CD4-positive, CD25-positive, alpha-beta regulatory T cell (primary cell): Measurements from ENCODE around the gene ZBTB40. TPM values are rescaled to one million over a fixed set of nuclear protein-coding genes. Genes with fewer than 3 reads are reported as not detected.

Experiments used
- ATAC-seq, 2 donors: fragments of 150-1000 bp; cut with Tn5 transposase; one replicate each; pipeline ENCODE4 v1.10.0; 2021; ENCODE audit warnings: low read depth in 2 of 2, moderate number of reproducible peaks in 2 of 2, moderate library complexity in 1 of 2
- DNase-seq, 3 donors: peaks; one replicate each; pipeline versions ENCODE4 v3.0.0 to v3.0.0-alpha.2; 2012 to 2022; ENCODE audit warnings: mixed read lengths in 1 of 3
- H3K27ac ChIP-seq: one replicate; pipeline ENCODE4 v1.7.0; 2013; ENCODE audit warnings: mild to moderate bottlenecking, low read length; ENCODE audit not compliant: insufficient read depth, poor library complexity, severe bottlenecking
- H3K27me3 ChIP-seq: one replicate; pipeline ENCODE4 v1.7.0; 2013; ENCODE audit warnings: low read length; ENCODE audit not compliant: control insufficient read depth, insufficient read depth
- H3K36me3 ChIP-seq: one replicate; pipeline ENCODE4 v1.7.0; 2013; ENCODE audit warnings: mild to moderate bottlenecking, low read length, moderate library complexity; ENCODE audit not compliant: control insufficient read depth, insufficient read depth
- H3K4me1 ChIP-seq: 2 replicates; pipeline ENCODE4 v1.7.0; 2013; ENCODE audit warnings: mild to moderate bottlenecking, low read length; ENCODE audit not compliant: insufficient read depth, control insufficient read depth, poor library complexity, severe bottlenecking
- H3K4me3 ChIP-seq: one replicate; pipeline ENCODE4 v1.7.0; 2013; ENCODE audit warnings: low read depth, mild to moderate bottlenecking, low read length, moderate library complexity
- H3K9me3 ChIP-seq, 2 experiments: 1 replicate in 1 of 2; 2 replicates in 1 of 2; pipeline ENCODE4 v1.7.0; 2013; ENCODE audit warnings: low read length in 2 of 2, mild to moderate bottlenecking in 1 of 2, moderate library complexity in 1 of 2; ENCODE audit not compliant: control insufficient read depth in 2 of 2
- H3K27ac Mint-ChIP-seq, 3 donors: one replicate each; pipeline ENCODE4 v1.8.0; 2020 to 2022; ENCODE audit warnings: mild to moderate bottlenecking in 3 of 3, mixed read lengths in 3 of 3, moderate library complexity in 2 of 3
- H3K27me3 Mint-ChIP-seq: one replicate; pipeline ENCODE4 v1.8.0; 2022; ENCODE audit warnings: mild to moderate bottlenecking, mixed read lengths
- H3K36me3 Mint-ChIP-seq: one replicate; pipeline ENCODE4 v1.8.0; 2020; ENCODE audit warnings: mixed read lengths
- H3K4me1 Mint-ChIP-seq, 4 donors: one replicate each; pipeline ENCODE4 v1.8.0; 2020 to 2022; ENCODE audit warnings: mixed read lengths in 4 of 4, mild to moderate bottlenecking in 1 of 4
- H3K4me3 Mint-ChIP-seq, 4 donors: one replicate each; pipeline ENCODE4 v1.8.0; 2020 to 2022; ENCODE audit warnings: mild to moderate bottlenecking in 4 of 4, mixed read lengths in 4 of 4, moderate library complexity in 3 of 4
- H3K9me3 Mint-ChIP-seq, 7 donors: one replicate each; pipeline ENCODE4 v1.8.0; 2020 to 2022; ENCODE audit warnings: mixed read lengths in 7 of 7, mild to moderate bottlenecking in 3 of 7, moderate library complexity in 2 of 7
- polyA plus RNA-seq, 4 donors: library from polyadenylated mRNA; unstranded; fragments of 300-500 nt; fragmentation: Illumina TruSeq; gene quantifications; one replicate each; pipeline ENCODE4 v1.2.3, GENCODE V29; 2021
- total RNA-seq: library from RNA; stranded (reverse); gene quantifications from one replicate; pipeline ENCODE4 v1.2.3, GENCODE V29; 2022

The ZBTB40 gene, protein sequence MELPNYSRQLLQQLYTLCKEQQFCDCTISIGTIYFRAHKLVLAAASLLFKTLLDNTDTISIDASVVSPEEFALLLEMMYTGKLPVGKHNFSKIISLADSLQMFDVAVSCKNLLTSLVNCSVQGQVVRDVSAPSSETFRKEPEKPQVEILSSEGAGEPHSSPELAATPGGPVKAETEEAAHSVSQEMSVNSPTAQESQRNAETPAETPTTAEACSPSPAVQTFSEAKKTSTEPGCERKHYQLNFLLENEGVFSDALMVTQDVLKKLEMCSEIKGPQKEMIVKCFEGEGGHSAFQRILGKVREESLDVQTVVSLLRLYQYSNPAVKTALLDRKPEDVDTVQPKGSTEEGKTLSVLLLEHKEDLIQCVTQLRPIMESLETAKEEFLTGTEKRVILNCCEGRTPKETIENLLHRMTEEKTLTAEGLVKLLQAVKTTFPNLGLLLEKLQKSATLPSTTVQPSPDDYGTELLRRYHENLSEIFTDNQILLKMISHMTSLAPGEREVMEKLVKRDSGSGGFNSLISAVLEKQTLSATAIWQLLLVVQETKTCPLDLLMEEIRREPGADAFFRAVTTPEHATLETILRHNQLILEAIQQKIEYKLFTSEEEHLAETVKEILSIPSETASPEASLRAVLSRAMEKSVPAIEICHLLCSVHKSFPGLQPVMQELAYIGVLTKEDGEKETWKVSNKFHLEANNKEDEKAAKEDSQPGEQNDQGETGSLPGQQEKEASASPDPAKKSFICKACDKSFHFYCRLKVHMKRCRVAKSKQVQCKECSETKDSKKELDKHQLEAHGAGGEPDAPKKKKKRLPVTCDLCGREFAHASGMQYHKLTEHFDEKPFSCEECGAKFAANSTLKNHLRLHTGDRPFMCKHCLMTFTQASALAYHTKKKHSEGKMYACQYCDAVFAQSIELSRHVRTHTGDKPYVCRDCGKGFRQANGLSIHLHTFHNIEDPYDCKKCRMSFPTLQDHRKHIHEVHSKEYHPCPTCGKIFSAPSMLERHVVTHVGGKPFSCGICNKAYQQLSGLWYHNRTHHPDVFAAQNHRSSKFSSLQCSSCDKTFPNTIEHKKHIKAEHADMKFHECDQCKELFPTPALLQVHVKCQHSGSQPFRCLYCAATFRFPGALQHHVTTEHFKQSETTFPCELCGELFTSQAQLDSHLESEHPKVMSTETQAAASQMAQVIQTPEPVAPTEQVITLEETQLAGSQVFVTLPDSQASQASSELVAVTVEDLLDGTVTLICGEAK
- total RNA-seq (45.4 TPM), polyA plus RNA-seq (1 to 10 TPM; 2.9 to 4.3 (median 3.7) TPM)

DNA sequence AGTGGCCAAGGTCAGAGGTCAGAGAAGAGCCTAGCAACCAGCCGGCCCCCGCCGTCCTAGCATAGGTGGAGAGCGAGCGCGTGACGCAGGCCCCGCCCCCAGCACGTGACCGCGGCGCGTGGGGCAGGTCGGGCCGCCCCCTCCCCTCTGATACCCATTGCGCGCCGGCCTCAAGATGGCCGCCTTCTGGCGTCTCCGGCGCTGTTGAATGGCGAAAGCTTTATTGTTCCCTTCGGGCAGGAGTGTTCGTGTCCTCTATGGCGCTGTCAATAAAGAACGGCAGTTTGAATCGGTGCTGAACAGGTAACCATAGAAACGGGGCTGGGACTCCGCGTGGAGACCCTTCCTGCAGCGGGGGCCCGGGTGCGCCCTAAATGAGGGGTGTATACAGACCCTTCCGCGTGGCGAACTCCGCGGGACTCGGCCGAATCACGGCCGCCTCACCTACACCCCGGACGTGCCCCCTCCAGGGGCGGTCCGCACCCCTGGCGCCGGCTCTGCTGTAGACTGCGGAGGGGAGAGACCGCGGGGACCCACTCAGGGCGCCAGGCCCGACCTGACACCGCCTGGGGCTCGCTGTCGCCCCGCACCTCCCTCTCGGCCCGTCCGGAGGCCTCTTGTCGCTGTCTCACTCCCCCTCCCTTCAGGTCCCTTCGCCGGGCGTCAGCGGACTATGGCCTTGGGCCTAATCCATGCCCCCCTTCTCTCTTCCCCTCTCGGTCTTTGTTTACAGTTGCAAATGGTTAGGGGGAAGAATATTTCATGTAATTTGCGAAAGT is at the start of gene ZBTB40:
Gene ZBTB40, plus strand, starts transcription at position 150 of the 779 bp plus-strand sequence. CDS start 38,098 bp downstream, outside the sequence.
- H3K27ac Mint-ChIP-seq: peak within 1 kb of the TSS; percentile 81 to 95 (median 91)
- H3K4me3 Mint-ChIP-seq: peak within 1 kb of the TSS; percentile 92 to 97 (median 96)
- peaks cover 8% of the 10 kb centered on the region for H3K36me3 Mint-ChIP-seq
- peaks cover 13% of the 10 kb centered on the region for H3K27me3 Mint-ChIP-seq
- peak; percentile 94 to 95 for ATAC-seq
- peak; percentile 88 to 98 (median 94) for DNase-seq
- Histone ChIP-seq H3K4me3 (peak within 1 kb of the TSS; percentile 86), H3K27ac (peak within 1 kb of the TSS; percentile 87), H3K9me3 (no peaks in the 10 kb centered on the region), H3K4me1 (peaks cover 20% of the 10 kb centered on the region), H3K27me3 (no peaks in the 10 kb centered on the region), H3K36me3 (no peaks in the 10 kb centered on the region)
- H3K4me1 Mint-ChIP-seq: peaks cover 28 to 51% (median 36%) of the 10 kb centered on the region in 4 donors
- H3K9me3 Mint-ChIP-seq: peaks cover 0 to 2% (median 0%) of the 10 kb centered on the region in 7 donors

DNA sequence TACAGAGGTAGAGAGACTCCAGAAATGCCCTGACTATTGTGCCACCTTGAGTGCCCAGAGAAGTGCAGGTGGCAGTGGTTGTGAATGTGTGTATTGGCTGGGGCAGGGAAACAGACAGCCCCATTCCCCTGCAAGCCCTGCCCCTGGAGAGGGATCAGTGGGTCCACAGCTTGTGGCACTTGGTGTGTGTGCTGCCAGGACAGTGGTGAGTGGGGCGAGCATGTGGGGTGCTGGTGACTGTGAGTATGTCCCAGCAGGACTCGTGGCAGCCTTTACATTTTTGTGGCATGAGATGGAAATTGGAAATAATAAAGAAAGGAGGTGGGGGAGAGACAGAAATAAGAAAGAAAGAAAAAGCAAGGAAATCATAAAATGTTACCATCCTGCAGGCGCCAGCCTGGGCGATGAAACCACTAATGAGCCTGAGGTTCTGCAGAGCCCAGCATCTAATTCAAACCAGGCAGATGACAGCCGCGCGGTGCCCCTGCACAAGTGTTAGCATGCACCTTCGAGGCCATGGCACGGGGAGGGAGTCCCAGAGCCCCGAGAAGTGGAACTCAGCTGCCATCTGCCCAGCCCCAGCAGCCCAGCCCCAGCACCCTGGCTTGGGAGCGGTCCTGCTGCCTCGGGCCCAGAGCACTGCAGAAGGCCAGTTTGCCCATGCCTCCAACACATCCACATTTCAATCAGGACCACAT is 49.1 kb upstream of the ZBTB40 start:
- H3K4me1 ChIP-seq: peaks cover 7% of the 10 kb centered on the region
- no peaks in the 10 kb centered on the region for H3K36me3 ChIP-seq
- H3K4me1 Mint-ChIP-seq: peaks cover 0 to 5% (median 4%) of the 10 kb centered on the region in 4 donors
- DNase-seq: no peak
- H3K27me3 Mint-ChIP-seq: peaks cover 24% of the 10 kb centered on the region
- no peak overlapping the region for H3K27ac Mint-ChIP-seq
- H3K9me3 Mint-ChIP-seq: no peaks in the 10 kb centered on the region
- H3K4me3 Mint-ChIP-seq: no peak overlapping the region
- H3K36me3 Mint-ChIP-seq: no peaks in the 10 kb centered on the region
- ATAC-seq: no peak
- H3K27ac ChIP-seq: no peak overlapping the region
- no peak overlapping the region for H3K4me3 ChIP-seq
- H3K27me3 ChIP-seq: peaks cover 26% of the 10 kb centered on the region
- H3K9me3 ChIP-seq: no peaks in the 10 kb centered on the region

DNA sequence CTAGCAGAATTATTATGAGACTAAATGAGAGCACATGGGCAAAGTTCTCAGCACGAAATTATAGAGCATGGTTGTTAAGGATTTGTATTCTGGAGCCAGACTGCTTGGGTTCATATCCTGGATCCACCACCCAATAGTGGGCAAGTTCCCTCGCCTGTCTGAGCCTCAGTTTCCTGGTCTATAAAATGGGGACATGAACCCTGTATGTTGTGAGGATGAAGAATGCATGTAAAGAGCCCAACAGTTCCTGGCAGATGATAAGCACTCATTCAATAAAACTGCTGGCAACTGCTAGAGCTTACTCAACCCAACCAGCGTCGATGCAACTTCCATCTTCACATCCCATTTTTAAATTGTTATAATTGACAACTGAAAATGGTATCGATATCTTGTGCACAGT is 47.2 kb upstream of the ZBTB40 start:
- Histone ChIP-seq H3K4me3 (no peak overlapping the region), H3K27ac (no peak overlapping the region), H3K9me3 (no peaks in the 10 kb centered on the region), H3K27me3 (peaks cover 12% of the 10 kb centered on the region), H3K4me1 (no peaks in the 10 kb centered on the region), H3K36me3 (no peaks in the 10 kb centered on the region)
- H3K27me3 Mint-ChIP-seq: peaks cover 12% of the 10 kb centered on the region
- H3K4me1 Mint-ChIP-seq: no peaks in the 10 kb centered on the region
- no peak overlapping the region for H3K4me3 Mint-ChIP-seq
- no peaks in the 10 kb centered on the region for H3K9me3 Mint-ChIP-seq
- H3K27ac Mint-ChIP-seq: no peak overlapping the region
- no peak for DNase-seq
- no peak for ATAC-seq
- H3K36me3 Mint-ChIP-seq: no peaks in the 10 kb centered on the region

DNA sequence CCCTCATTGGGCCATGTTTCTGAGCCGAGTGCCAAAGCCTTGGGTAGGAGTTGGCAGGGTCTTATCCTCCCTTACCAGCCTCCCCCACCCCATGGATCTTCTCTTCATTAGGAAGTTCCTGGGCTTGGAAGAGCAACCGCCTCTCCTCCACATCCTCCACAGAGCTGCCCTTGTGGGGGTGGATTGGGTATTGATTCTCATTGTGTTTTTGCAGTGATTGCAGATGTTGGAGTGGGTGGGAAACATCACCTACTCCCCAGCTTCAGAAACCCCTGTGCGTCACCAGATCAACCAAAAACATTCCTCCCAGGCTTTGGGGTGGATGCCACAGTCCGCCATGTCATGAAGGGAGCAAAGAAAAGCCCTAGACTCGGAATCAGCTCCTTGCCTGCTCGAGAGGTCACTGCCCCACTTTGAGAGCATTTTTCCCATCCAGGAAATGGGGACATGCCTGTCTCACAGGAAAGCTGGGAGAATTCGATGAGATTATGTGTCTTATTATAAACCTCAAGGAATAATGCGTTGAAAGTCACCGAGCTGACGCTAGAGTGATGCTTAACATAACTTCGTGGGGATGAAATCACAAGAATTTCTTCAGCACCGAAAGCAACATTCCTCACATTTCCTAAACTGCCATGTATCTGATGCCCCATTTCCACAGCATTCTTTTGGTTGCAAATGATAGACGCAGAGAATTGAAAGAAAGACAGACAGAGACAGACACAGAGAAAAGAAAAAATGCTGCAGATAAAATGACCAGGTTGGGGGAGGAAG is 44.7 kb upstream of the ZBTB40 start:
- Histone ChIP-seq H3K36me3 (no peaks in the 10 kb centered on the region), H3K4me1 (no peaks in the 10 kb centered on the region), H3K27me3 (peaks cover 7% of the 10 kb centered on the region), H3K9me3 (no peaks in the 10 kb centered on the region), H3K4me3 (no peak overlapping the region), H3K27ac (no peak overlapping the region)
- no peaks in the 10 kb centered on the region for H3K36me3 Mint-ChIP-seq
- no peak overlapping the region for H3K27ac Mint-ChIP-seq
- H3K4me1 Mint-ChIP-seq: no peaks in the 10 kb centered on the region
- H3K9me3 Mint-ChIP-seq: peaks cover 0 to 4% (median 0%) of the 10 kb centered on the region in 7 donors
- no peak for ATAC-seq
- no peak overlapping the region for H3K4me3 Mint-ChIP-seq
- H3K27me3 Mint-ChIP-seq: peaks cover 10% of the 10 kb centered on the region
- no peak for DNase-seq

DNA sequence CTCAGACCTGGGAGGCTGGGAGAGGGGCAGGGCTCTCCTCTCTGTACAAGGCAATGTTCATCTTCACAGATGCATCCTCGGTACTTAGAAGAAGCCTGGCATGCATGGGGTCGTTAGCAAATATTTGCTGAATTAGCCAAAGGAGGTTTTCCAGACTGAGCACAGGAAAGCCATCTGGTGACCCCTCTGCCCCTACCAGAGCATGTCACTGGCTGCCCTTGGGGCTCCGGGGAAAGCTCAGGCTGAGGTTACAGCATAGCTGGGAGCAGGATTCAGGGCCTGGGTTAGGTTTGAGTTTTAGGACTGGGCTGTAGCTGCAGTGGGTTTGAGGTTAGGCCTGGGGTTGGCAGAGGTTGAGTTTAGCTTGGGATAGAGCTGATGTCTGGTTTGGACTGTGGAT is 43.4 kb upstream of the ZBTB40 start:
- no peaks in the 10 kb centered on the region for H3K4me1 ChIP-seq
- peaks cover 0 to 4% (median 0%) of the 10 kb centered on the region in 7 donors for H3K9me3 Mint-ChIP-seq
- H3K27ac Mint-ChIP-seq: no peak overlapping the region
- H3K9me3 ChIP-seq: no peaks in the 10 kb centered on the region
- no peaks in the 10 kb centered on the region for H3K36me3 Mint-ChIP-seq
- H3K4me3 ChIP-seq: no peak overlapping the region
- H3K27me3 ChIP-seq: peaks cover 7% of the 10 kb centered on the region
- H3K4me1 Mint-ChIP-seq: no peaks in the 10 kb centered on the region
- DNase-seq: no peak
- H3K27me3 Mint-ChIP-seq: peaks cover 10% of the 10 kb centered on the region
- ATAC-seq: no peak
- H3K36me3 ChIP-seq: no peaks in the 10 kb centered on the region
- H3K27ac ChIP-seq: no peak overlapping the region
- H3K4me3 Mint-ChIP-seq: peak overlapping the region in 1 of 4 donors; percentile 48

DNA sequence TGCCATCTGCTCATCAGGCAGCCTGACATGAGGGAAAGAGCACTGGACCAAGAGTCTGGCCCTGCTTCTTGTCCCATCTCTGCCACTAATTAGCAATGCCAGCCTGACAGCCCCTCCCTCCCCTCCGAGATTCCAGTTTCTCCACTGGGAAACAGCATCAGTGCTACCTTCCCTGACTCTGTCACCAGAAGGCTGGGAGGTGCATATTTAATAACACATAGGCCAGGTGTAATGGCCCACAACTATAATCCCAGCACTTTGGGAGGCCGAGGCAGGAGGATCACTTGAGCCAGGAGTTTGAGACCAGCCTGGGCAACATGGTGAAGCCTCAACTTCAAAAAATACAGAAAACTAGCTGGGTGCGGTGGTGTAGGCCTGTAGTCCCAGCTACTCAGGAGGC is 41.2 kb upstream of the ZBTB40 start:
- Mint-ChIP-seq H3K9me3 (peaks cover 0 to 4% (median 0%) of the 10 kb centered on the region in 7 donors), H3K4me3 (no peak overlapping the region), H3K4me1 (no peaks in the 10 kb centered on the region), H3K36me3 (no peaks in the 10 kb centered on the region), H3K27ac (no peak overlapping the region), H3K27me3 (no peaks in the 10 kb centered on the region)
- ATAC-seq (no peak), DNase-seq (no peak)
- H3K9me3 ChIP-seq: no peaks in the 10 kb centered on the region
- H3K36me3 ChIP-seq: no peaks in the 10 kb centered on the region
- H3K4me1 ChIP-seq: no peaks in the 10 kb centered on the region
- H3K27me3 ChIP-seq: no peaks in the 10 kb centered on the region
- H3K27ac ChIP-seq: no peak overlapping the region
- H3K4me3 ChIP-seq: no peak overlapping the region
